Neural progenitor cell (in vitro differentiated cells): Measurements from ENCODE around the gene UCP3. TPM values are rescaled to one million over a fixed set of nuclear protein-coding genes. Genes with fewer than 3 reads are reported as not detected.
A peak's percentile ranks its signal among the peaks of the same experiment; 100 is the strongest.

Experiments used
- DNase-seq: peaks from one replicate; pipeline ENCODE4 v3.0.0-alpha.2; 2016; ENCODE audit warnings: low spot score
- H2AFZ ChIP-seq: fragments of 200-600 bp; sonication (generic); replicated peaks from 2 replicates; pipeline ENCODE4 v1.6.1; 2016; ENCODE audit warnings: antibody characterized with exemption
- H3F3A ChIP-seq: fragments of 200-600 bp; sonication (generic); 2 replicates; pipeline ENCODE4 v1.6.1; 2016; ENCODE audit warnings: antibody characterized with exemption, low read depth
- H3K27ac ChIP-seq: fragments of 200-600 bp; sonication (generic); 2 replicates; pipeline ENCODE4 v1.5.1; 2016; ENCODE audit warnings: mild to moderate bottlenecking
- H3K27me3 ChIP-seq: fragments of 200-600 bp; sonication (generic); 2 replicates; pipeline ENCODE4 v1.6.1; 2016; ENCODE audit warnings: mild to moderate bottlenecking, moderate library complexity
- H3K36me3 ChIP-seq: fragments of 200-600 bp; sonication (generic); 2 replicates; pipeline ENCODE4 v1.5.1; 2016
- H3K4me1 ChIP-seq: fragments of 200-600 bp; sonication (generic); 2 replicates; pipeline ENCODE4 v1.6.1; 2016; ENCODE audit warnings: mixed run types
- H3K4me2 ChIP-seq: fragments of 200-600 bp; sonication (generic); 2 replicates; pipeline ENCODE4 v1.6.1; 2016
- H3K4me3 ChIP-seq: fragments of 200-600 bp; sonication (generic); 2 replicates; pipeline ENCODE4 v1.5.1; 2016
- H3K79me2 ChIP-seq: fragments of 200-600 bp; sonication (generic); 2 replicates; pipeline ENCODE4 v1.6.1; 2016; ENCODE audit warnings: low read depth
- H3K9ac ChIP-seq: fragments of 200-600 bp; sonication (generic); 2 replicates; pipeline ENCODE4 v1.6.1; 2016
- H3K9me3 ChIP-seq: fragments of 200-600 bp; sonication (generic); 2 replicates; pipeline ENCODE4 v1.5.1; 2016; ENCODE audit warnings: low read depth
- H4K20me1 ChIP-seq: fragments of 200-600 bp; sonication (generic); 2 replicates; pipeline ENCODE4 v1.6.1; 2016; ENCODE audit warnings: low read depth
- H3K27ac Mint-ChIP-seq: 3 replicates; pipeline ENCODE4 v1.8.0; 2021; ENCODE audit warnings: mixed read lengths
- H3K27me3 Mint-ChIP-seq: 2 replicates; pipeline ENCODE4 v1.8.0; 2022; ENCODE audit warnings: low read depth, mild to moderate bottlenecking, inconsistent platforms, moderate library complexity, mixed read lengths; ENCODE audit not compliant: insufficient read depth
- H3K36me3 Mint-ChIP-seq: 3 replicates; pipeline ENCODE4 v1.8.0; 2021; ENCODE audit warnings: mixed read lengths
- H3K4me1 Mint-ChIP-seq: 3 replicates; pipeline ENCODE4 v1.8.0; 2021; ENCODE audit warnings: mixed read lengths
- H3K4me3 Mint-ChIP-seq: 3 replicates; pipeline ENCODE4 v1.8.0; 2021; ENCODE audit warnings: mild to moderate bottlenecking, moderate library complexity, mixed read lengths
- H3K9me3 Mint-ChIP-seq: 3 replicates; pipeline ENCODE4 v1.8.0; 2020; ENCODE audit warnings: mixed read lengths
- CTCF ChIP-seq: fragments of 200-600 bp; sonication (generic); IDR thresholded peaks from 2 replicates; pipeline ENCODE4 v1.5.1; 2017; ENCODE audit warnings: antibody characterized with exemption, mild to moderate bottlenecking
- EZH2 ChIP-seq: fragments of 200-600 bp; sonication (generic); IDR thresholded peaks from 2 replicates; pipeline ENCODE4 v1.6.1; 2017; ENCODE audit warnings: antibody characterized with exemption, mild to moderate bottlenecking, moderate library complexity
- EZH2phosphoT487 ChIP-seq: fragments of 200-600 bp; sonication (generic); IDR thresholded peaks from 2 replicates; pipeline ENCODE4 v1.6.1; 2017; ENCODE audit warnings: antibody characterized with exemption
- total RNA-seq: library from RNA; depleted of rRNA; stranded (reverse); fragments of >200 nt; gene quantifications from 2 replicates; pipeline ENCODE4 v1.2.3, GENCODE V29; 2015; ENCODE audit warnings: low replicate concordance

Gene UCP3
- total RNA-seq, 1 donor from 2014 or later: not detected

GRCh38 chr11:73951797-73952196 is 57.1 kb downstream of the UCP3 start:
- Histone ChIP-seq H3F3A (no peaks in the 10 kb centered on the region), H3K4me2 (no peak overlapping the region), H3K27ac (no peak overlapping the region), H3K4me1 (no peaks in the 10 kb centered on the region), H3K27me3 (no peaks in the 10 kb centered on the region), H3K4me3 (no peak overlapping the region), H3K79me2 (no peaks in the 10 kb centered on the region), H3K36me3 (no peaks in the 10 kb centered on the region), H3K9me3 (no peaks in the 10 kb centered on the region), H2AFZ (no peak overlapping the region), H4K20me1 (no peaks in the 10 kb centered on the region), H3K9ac (no peak overlapping the region)
- Mint-ChIP-seq H3K27ac (no peak overlapping the region), H3K36me3 (no peaks in the 10 kb centered on the region), H3K27me3 (no peaks in the 10 kb centered on the region), H3K4me1 (peaks cover 16% of the 10 kb centered on the region), H3K4me3 (no peak overlapping the region), H3K9me3 (peaks cover 3% of the 10 kb centered on the region)
- no peak for TF ChIP-seq EZH2
- TF ChIP-seq CTCF: no peak
- TF ChIP-seq EZH2phosphoT487: no peak
- DNase-seq: no peak

GRCh38 chr11:73950869-73951710 is 57.8 kb downstream of the UCP3 start, which contains the start of gene DNAJB13:
Gene DNAJB13, plus strand, starts transcription at chr11:73951026. Its CDS starts 44 bp downstream, at chr11:73951070.
- Mint-ChIP-seq H3K27ac (no peak within 1 kb of the TSS), H3K36me3 (no peaks in the 10 kb centered on the region), H3K27me3 (peaks cover 2% of the 10 kb centered on the region), H3K4me3 (peak within 1 kb of the TSS; percentile 52), H3K4me1 (peaks cover 11% of the 10 kb centered on the region), H3K9me3 (peaks cover 3% of the 10 kb centered on the region)
- H3K36me3 ChIP-seq: no peaks in the 10 kb centered on the region
- H3K4me3 ChIP-seq: no peak within 1 kb of the TSS
- H3K4me1 ChIP-seq: no peaks in the 10 kb centered on the region
- H3K27ac ChIP-seq: no peak within 1 kb of the TSS
- no peak within 1 kb of the TSS for H2AFZ ChIP-seq
- DNase-seq: peak; percentile 85
- TF ChIP-seq CTCF: no peak
- no peak for TF ChIP-seq EZH2
- TF ChIP-seq EZH2phosphoT487: no peak
- H4K20me1 ChIP-seq: no peaks in the 10 kb centered on the region
- no peak within 1 kb of the TSS for H3K4me2 ChIP-seq
- no peaks in the 10 kb centered on the region for H3K27me3 ChIP-seq
- no peaks in the 10 kb centered on the region for H3K9me3 ChIP-seq
- no peaks in the 10 kb centered on the region for H3K79me2 ChIP-seq
- H3F3A ChIP-seq: no peaks in the 10 kb centered on the region
- no peak within 1 kb of the TSS for H3K9ac ChIP-seq

Other genes starting within 250 kb of the UCP3 start
- gene RAB6A, start 248.0 kb downstream of the UCP3 start, total RNA-seq: 54.7 and 58.7 TPM in 2 replicates
- gene MRPL48, start 221.2 kb downstream of the UCP3 start, total RNA-seq: 21.0 and 27.2 TPM in 2 replicates
- gene COA4, start 132.2 kb downstream of the UCP3 start, total RNA-seq: 55.8 and 59.4 TPM in 2 replicates
- 28.2 and 38.6 TPM in 2 replicates for gene PAAF1, start 132.1 kb downstream of the UCP3 start, total RNA-seq
- gene DNAJB13, start 58.1 kb downstream of the UCP3 start, total RNA-seq: 0.28 TPM in 1 of 2 replicates, not detected in the other
- 69.2 and 88.1 TPM in 2 replicates for gene UCP2, start 26.2 kb downstream of the UCP3 start, total RNA-seq
- 19.6 and 25.2 TPM in 2 replicates for gene C2CD3, start 161.9 kb upstream of the UCP3 start, total RNA-seq
- 55.7 and 55.8 TPM in 2 replicates for gene PPME1, start 162.2 kb upstream of the UCP3 start, total RNA-seq